OCI-LY1 (cell line): ENCODE data around the gene YIPF5.

Experiments used
- H2AFZ ChIP-seq: fragments of 200-600 bp; sonication (generic), shearing (Covaris generic); 2 replicates; pipeline ENCODE4 v1.6.0; 2014; ENCODE audit warnings: antibody characterized with exemption, mild to moderate bottlenecking, low read length
- H3F3A ChIP-seq: fragments of 200-600 bp; sonication (generic), shearing (Covaris generic); 2 replicates; pipeline ENCODE4 v1.6.0; 2014; ENCODE audit warnings: mild to moderate bottlenecking, antibody characterized with exemption, low read length, moderate library complexity; ENCODE audit not compliant: insufficient read depth
- H3K27ac ChIP-seq: fragments of 200-600 bp; sonication (generic); 2 replicates; pipeline ENCODE4 v1.5.1; 2014; ENCODE audit warnings: low read length, mixed run types, mild to moderate bottlenecking, low read depth; ENCODE audit not compliant: poor library complexity, severe bottlenecking
- H3K27me3 ChIP-seq: fragments of 200-600 bp; sonication (generic); 2 replicates; pipeline ENCODE4 v1.6.0; 2014; ENCODE audit warnings: antibody characterized with exemption, mild to moderate bottlenecking, low read length, moderate library complexity; ENCODE audit not compliant: insufficient read depth
- H3K36me3 ChIP-seq: fragments of 200-600 bp; sonication (generic); 2 replicates; pipeline ENCODE4 v1.6.1; 2014; ENCODE audit warnings: mild to moderate bottlenecking, antibody characterized with exemption, low read length, moderate library complexity, mixed read lengths; ENCODE audit not compliant: insufficient read depth
- H3K4me1 ChIP-seq: fragments of 200-600 bp; sonication (generic); 2 replicates; pipeline ENCODE4 v1.5.1; 2014; ENCODE audit warnings: mild to moderate bottlenecking, low read length, moderate library complexity; ENCODE audit not compliant: insufficient read depth, severe bottlenecking
- H3K4me2 ChIP-seq: fragments of 200-600 bp; sonication (generic), shearing (Covaris generic); 2 replicates; pipeline ENCODE4 v1.6.1; 2014; ENCODE audit warnings: low read length
- H3K4me3 ChIP-seq: fragments of 200-600 bp; sonication (generic); 2 replicates; pipeline ENCODE4 v1.5.1; 2014; ENCODE audit warnings: low read length, low read depth, mild to moderate bottlenecking, mixed read lengths; ENCODE audit not compliant: poor library complexity, severe bottlenecking
- H3K79me2 ChIP-seq: fragments of 200-600 bp; shearing (Covaris generic); 2 replicates; pipeline ENCODE4 v1.6.1; 2016; ENCODE audit warnings: mixed run types, low read length, mixed read lengths; ENCODE audit not compliant: insufficient read depth
- H3K9ac ChIP-seq: fragments of 200-600 bp; sonication (generic), shearing (Covaris generic); 2 replicates; pipeline ENCODE4 v1.6.1; 2014; ENCODE audit warnings: mild to moderate bottlenecking, low read length, mixed read lengths
- H3K9me2 ChIP-seq: fragments of 200-600 bp; sonication (generic), shearing (Covaris generic); 2 replicates; pipeline ENCODE4 v1.6.1; 2014; ENCODE audit warnings: low read depth, mild to moderate bottlenecking, low read length, mixed read lengths
- H3K9me3 ChIP-seq: fragments of 200-600 bp; shearing (Covaris generic); 2 replicates; pipeline ENCODE4 v1.6.1; 2014; ENCODE audit warnings: low read length, mixed read lengths
- H4K20me1 ChIP-seq: fragments of 200-600 bp; sonication (generic), shearing (Covaris generic); 2 replicates; pipeline ENCODE4 v1.6.0; 2016; ENCODE audit warnings: mild to moderate bottlenecking, low read length; ENCODE audit not compliant: insufficient read depth
- CTCF ChIP-seq: fragments of 200-600 bp; sonication (generic), shearing (Covaris generic); IDR thresholded peaks from 2 replicates; pipeline ENCODE4 v1.5.1; 2017; ENCODE audit warnings: mild to moderate bottlenecking, antibody characterized with exemption, low read length, moderate library complexity, mixed read lengths
- EZH2 ChIP-seq: fragments of 200-600 bp; sonication (generic), shearing (Covaris generic); IDR thresholded peaks from 2 replicates; pipeline ENCODE4 v1.8.0; 2017; ENCODE audit warnings: borderline replicate concordance, mixed run types, mild to moderate bottlenecking, antibody characterized with exemption, low read length, moderate library complexity, mixed read lengths

Gene YIPF5

GRCh38 chr5:144189800-144190429 lies 19.5 kb upstream of the YIPF5 start:
- Histone ChIP-seq H3F3A (0 out of 2 replicates have a peak, but pooled peaks cover 4% of the 10 kb centered on the region), H3K27ac (peak overlapping the region; percentile 95)

GRCh38 chr5:144187699-144188294 lies 17.3 kb upstream of the YIPF5 start:
- Histone ChIP-seq H3K4me1 (peaks cover 74% of the 10 kb centered on the region), H3K4me2 (peak overlapping the region; percentile 46; the same call in 1 of the 2 replicates), H3K27ac (peak overlapping the region; percentile 95), H3K4me3 (peak overlapping the region; percentile 14), H3F3A (0 out of 2 replicates have a peak, but pooled peaks cover 4% of the 10 kb centered on the region), H3K9ac (peak overlapping the region; percentile 36), H4K20me1 (no peaks in the 10 kb centered on the region), H3K9me2 (no peaks in the 10 kb centered on the region), H2AFZ (no peak overlapping the region; the same call in 1 of the 2 replicates), H3K79me2 (no peaks in the 10 kb centered on the region), H3K27me3 (no peaks in the 10 kb centered on the region), H3K9me3 (no peaks in the 10 kb centered on the region), H3K36me3 (no peaks in the 10 kb centered on the region)
- no peak for TF ChIP-seq EZH2

More at GRCh38 chr5:144189800-144190429, 19.5 kb upstream of the YIPF5 start:
- no peaks in the 10 kb centered on the region for H3K9me3 ChIP-seq
- H4K20me1 ChIP-seq, result no peaks in the 10 kb centered on the region
- H2AFZ ChIP-seq, result peak overlapping the region; percentile 93
- no peaks in the 10 kb centered on the region for H3K27me3 ChIP-seq
- H3K36me3 ChIP-seq, result no peaks in the 10 kb centered on the region
- H3K9me2 ChIP-seq, result no peaks in the 10 kb centered on the region
- H3K9ac ChIP-seq, result peak overlapping the region; percentile 37; the same call in 1 of the 2 replicates
- H3K4me1 ChIP-seq, result peaks cover 74% of the 10 kb centered on the region
- H3K4me3 ChIP-seq, result peak overlapping the region; percentile 26
- TF ChIP-seq CTCF, result no peak
- no peak for TF ChIP-seq EZH2
- H3K4me2 ChIP-seq, result peak overlapping the region; percentile 55
- H3K79me2 ChIP-seq, result no peaks in the 10 kb centered on the region

GRCh38 chr5:144183254-144183889 lies 12.9 kb upstream of the YIPF5 start:
- no peaks in the 10 kb centered on the region for H3K79me2 ChIP-seq
- TF ChIP-seq CTCF (peak; percentile 67), EZH2 (no peak)
- H4K20me1 ChIP-seq, result no peaks in the 10 kb centered on the region
- H3K9ac ChIP-seq, result no peak overlapping the region
- H3K9me2 ChIP-seq, result no peaks in the 10 kb centered on the region
- no peak overlapping the region for H3K27ac ChIP-seq
- H3K4me1 ChIP-seq, result peaks cover 34% of the 10 kb centered on the region
- no peaks in the 10 kb centered on the region for H3K9me3 ChIP-seq
- H3K4me3 ChIP-seq, result no peak overlapping the region
- H2AFZ ChIP-seq, result no peak overlapping the region
- no peaks in the 10 kb centered on the region for H3K36me3 ChIP-seq
- H3K4me2 ChIP-seq, result no peak overlapping the region
- H3K27me3 ChIP-seq, result no peaks in the 10 kb centered on the region
- H3F3A ChIP-seq, result 0 out of 2 replicates have a peak, but pooled peaks cover 4% of the 10 kb centered on the region
